PFSK-1 (cell line): ENCODE measurements around the gene IL1RAPL2.

ENCODE experiments used
- FOXP2 ChIP-seq: optimal IDR thresholded peaks from 2 replicates; pipeline ENCODE3; 2011; ENCODE audit warnings: borderline replicate concordance, control low read depth, inconsistent platforms; ENCODE audit not compliant: insufficient read depth; ENCODE audit errors: extremely low read length, extremely low read depth
- POLR2AphosphoS5 ChIP-seq: IDR thresholded peaks from 2 replicates; pipeline ENCODE4 v1.6.1; 2012; ENCODE audit warnings: low read depth, mild to moderate bottlenecking, control low read depth, low read length, moderate library complexity
- REST ChIP-seq, 2 experiments: IDR thresholded peaks; 2 replicates each; pipeline versions ENCODE4 v1.6.1 to v1.8.0; 2011 to 2012; ENCODE audit warnings: low read depth in 2 of 2, low read length in 2 of 2, control low read depth in 1 of 2, inconsistent platforms in 1 of 2, mild to moderate bottlenecking in 1 of 2, moderate library complexity in 1 of 2; ENCODE audit not compliant: insufficient read depth in 1 of 2
- SIN3A ChIP-seq: IDR thresholded peaks from 2 replicates; pipeline ENCODE4 v1.6.1; 2012; ENCODE audit warnings: mild to moderate bottlenecking, low read length, moderate library complexity, borderline replicate concordance; ENCODE audit not compliant: insufficient read depth
- TAF1 ChIP-seq: IDR thresholded peaks from 2 replicates; pipeline ENCODE4 v1.6.1; 2012; ENCODE audit warnings: low read length, control low read depth, borderline replicate concordance; ENCODE audit not compliant: insufficient read depth

Gene IL1RAPL2

GRCh38 chrX:105263801-105264200, 697.8 kb downstream of the IL1RAPL2 start:
- TF ChIP-seq REST (IDR thresholded peaks at IDR 0.05; ENCODE audit: insufficient read depth in 1 of 2, low read depth in 2 of 2, low read length in 2 of 2): no peak
- TF ChIP-seq SIN3A: no peak
- no peak for TF ChIP-seq TAF1
- TF ChIP-seq FOXP2: no peak
- TF ChIP-seq POLR2AphosphoS5: no peak

DNA sequence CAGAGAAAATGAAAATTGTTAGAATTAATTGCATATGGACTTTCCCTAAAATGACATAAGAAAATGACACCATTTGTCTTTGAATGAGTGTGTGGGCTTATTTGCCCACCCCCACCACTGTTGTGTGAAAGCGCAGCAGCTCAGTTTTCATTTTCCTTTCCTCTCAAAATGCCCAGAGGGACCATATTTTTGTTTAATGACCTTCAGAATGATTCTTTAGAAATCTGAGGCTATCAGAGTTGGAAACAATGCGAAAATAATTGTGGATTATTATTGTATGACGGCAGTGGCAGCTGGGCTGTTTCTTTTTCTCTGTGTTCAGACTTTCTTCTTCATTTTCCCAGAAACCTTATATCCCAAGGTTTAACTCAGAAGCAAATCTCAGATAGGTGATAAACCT, 699.1 kb downstream of the IL1RAPL2 start:
- TF ChIP-seq TAF1: no peak
- no peak for TF ChIP-seq SIN3A
- no peak for TF ChIP-seq POLR2AphosphoS5
- no peak for TF ChIP-seq FOXP2
- TF ChIP-seq REST (IDR thresholded peaks at IDR 0.05; ENCODE audit: insufficient read depth in 1 of 2, low read depth in 2 of 2, low read length in 2 of 2): no peak

GRCh38 chrX:105266456-105266855, 700.5 kb downstream of the IL1RAPL2 start:
- TF ChIP-seq FOXP2 (no peak), REST (IDR thresholded peaks at IDR 0.05; ENCODE audit: insufficient read depth in 1 of 2, low read depth in 2 of 2, low read length in 2 of 2) (no peak), POLR2AphosphoS5 (no peak), SIN3A (no peak), TAF1 (no peak)

- no peak for TF ChIP-seq TAF1
- no peak for TF ChIP-seq POLR2AphosphoS5
- TF ChIP-seq REST (IDR thresholded peaks at IDR 0.05; ENCODE audit: insufficient read depth in 1 of 2, low read depth in 2 of 2, low read length in 2 of 2): no peak
- TF ChIP-seq SIN3A: no peak
- TF ChIP-seq FOXP2: no peak
Observed at GRCh38 chrX:105267167-105267566, 701.2 kb downstream of the IL1RAPL2 start.

DNA sequence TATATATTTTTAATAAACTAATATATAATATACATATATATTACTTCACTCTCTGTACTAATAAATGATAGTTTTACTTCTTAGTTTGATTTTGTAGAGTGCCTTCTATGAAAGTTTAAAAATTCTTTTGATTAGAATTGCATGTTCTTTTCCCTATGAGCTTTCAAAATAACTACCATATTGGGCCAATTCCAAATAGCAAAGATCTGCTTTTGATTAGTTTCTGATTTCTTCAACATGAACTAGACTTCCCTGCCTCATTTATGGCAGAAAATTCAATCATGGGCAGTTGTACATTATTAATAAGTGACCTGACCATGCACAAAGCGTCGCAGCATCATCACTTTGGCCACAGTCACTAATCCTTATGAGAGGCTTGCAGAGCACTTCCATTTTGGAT, 703.4 kb downstream of the IL1RAPL2 start:
- no peak for TF ChIP-seq FOXP2
- no peak for TF ChIP-seq REST (IDR thresholded peaks at IDR 0.05; ENCODE audit: insufficient read depth in 1 of 2, low read depth in 2 of 2, low read length in 2 of 2)
- no peak for TF ChIP-seq POLR2AphosphoS5
- TF ChIP-seq TAF1: no peak
- no peak for TF ChIP-seq SIN3A
